SKM-1 treated with dmso at 0.1 percent for 144 hours (cell line): ENCODE results near the gene CDH6.

Experiments
- DNase-seq: peaks from one replicate; lab custom pipeline; 2025; ENCODE audit not compliant: unreplicated experiment; lab: John Stamatoyannopoulos, UW

CDH6 gene

GRCh38 chr5:31196309-31196708 is 2.8 kb downstream of the CDH6 start:
- no peak for DNase-seq

GRCh38 chr5:31197183-31197582 is 3.7 kb downstream of the CDH6 start:
- no peak for DNase-seq

DNA sequence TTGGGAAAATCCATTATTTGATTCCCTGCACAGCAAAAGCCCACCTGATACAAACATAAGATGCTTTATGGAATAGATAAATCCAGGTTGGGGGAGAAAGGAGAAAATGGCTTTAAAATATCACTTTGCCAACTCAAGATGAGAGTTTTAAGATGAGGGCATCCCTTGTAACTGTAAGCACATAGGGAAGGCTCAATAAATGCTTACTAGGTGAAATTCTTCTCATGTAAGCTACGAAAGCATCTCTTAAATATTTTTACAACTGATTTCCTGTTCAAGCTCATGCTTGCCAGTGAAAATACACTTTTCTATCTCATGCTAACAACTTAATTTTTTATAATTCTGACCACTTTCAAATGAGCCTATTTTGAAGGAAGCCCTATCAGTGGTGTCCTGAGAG is 11.5 kb downstream of the CDH6 start:
- no peak for DNase-seq

DNA sequence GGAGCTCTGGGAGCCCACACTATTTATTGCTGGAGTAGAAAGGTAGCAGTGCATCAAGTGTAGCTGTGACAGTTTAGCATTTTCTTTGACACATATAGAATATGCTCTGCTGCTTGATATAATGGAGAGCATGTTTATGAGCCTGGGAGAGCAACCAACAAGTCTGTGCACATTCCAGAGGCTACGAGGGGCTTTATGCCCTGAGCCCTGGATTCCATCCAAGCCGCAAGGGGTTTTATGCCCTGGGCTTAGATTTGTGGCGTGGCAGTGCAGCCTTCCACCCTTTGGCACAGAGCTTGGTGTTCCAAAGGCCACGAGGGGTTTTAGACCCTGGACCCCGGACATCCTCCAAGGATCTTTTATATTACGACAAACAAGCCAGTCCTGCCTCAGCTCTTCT is 14.6 kb downstream of the CDH6 start:
- no peak for DNase-seq

- no peak for DNase-seq
These were observed 15.8 kb downstream of the CDH6 start for GRCh38 chr5:31209334-31209733.

DNA sequence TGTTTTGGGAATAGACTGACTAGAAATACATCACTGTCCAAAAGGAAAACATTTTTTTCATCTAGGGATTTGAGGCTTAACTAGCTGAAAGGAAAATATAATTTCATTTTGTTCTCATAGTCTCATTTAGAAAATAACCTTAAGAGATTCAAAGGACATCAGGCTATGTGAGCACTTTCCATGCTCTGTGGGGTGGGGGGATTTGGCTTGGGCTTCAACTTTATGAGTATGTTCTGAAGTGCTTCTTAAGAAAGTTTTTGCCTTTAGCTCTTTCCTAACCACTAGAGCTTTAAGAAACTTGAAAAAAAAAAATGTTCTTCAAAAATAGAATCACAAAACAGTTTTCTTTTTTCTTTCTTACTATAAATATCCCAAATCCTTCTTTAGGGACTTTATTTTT is 17.6 kb downstream of the CDH6 start:
- no peak for DNase-seq

GRCh38 chr5:31213257-31213656 is 19.8 kb downstream of the CDH6 start:
- no peak for DNase-seq

DNA sequence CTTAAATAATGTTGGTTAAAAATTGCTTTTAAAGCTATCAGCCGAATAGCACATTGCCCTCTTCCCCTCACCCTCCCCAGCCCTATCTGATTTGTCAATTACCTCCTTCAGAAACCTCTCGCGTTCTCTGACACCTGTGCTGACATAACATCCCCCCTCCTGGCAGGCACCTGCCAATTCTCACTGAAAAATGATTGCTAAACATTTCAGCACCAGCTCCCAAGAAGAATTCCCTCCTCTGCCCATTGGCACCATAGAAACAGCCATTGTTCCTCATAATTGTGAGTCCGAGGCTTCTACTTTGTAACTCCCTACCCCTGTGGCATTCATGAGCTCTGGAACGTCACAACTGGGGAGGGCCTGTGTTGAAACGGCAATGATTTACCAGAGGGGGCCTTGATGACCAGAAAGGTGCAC is 20.2 kb downstream of the CDH6 start:
- no peak for DNase-seq

- DNase-seq: no peak
These were observed 20.7 kb downstream of the CDH6 start for GRCh38 chr5:31214229-31214628.

GRCh38 chr5:31215236-31215635 is 21.8 kb downstream of the CDH6 start:
- no peak for DNase-seq

- no peak for DNase-seq
These were observed 24.0 kb downstream of the CDH6 start for GRCh38 chr5:31217446-31217845.

- no peak for DNase-seq
These were observed 25.5 kb downstream of the CDH6 start for GRCh38 chr5:31218978-31219377.

- no peak for DNase-seq
These were observed 27.5 kb downstream of the CDH6 start for GRCh38 chr5:31221001-31221400.

GRCh38 chr5:31225118-31225517 is 31.6 kb downstream of the CDH6 start:
- no peak for DNase-seq

DNA sequence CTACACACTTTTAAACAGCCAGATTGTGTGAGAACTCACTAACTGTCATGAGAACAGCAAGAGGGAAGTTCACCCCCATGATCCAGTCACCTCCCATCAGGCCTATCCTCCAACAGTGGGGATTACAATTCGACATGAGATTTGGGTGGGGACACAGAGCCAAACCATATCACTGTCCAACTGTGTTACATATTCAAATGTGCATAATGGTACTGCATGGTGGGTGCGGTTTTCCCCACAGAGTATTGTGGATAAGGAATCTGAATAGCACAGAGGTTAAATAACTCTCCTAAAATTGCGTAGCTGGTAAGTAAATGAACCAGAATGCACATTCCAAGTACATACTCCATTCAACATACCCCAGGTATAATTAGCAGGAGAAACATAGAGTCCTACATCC is 32.1 kb downstream of the CDH6 start:
- DNase-seq: no peak

- DNase-seq: no peak
These were observed 33.2 kb downstream of the CDH6 start for GRCh38 chr5:31226651-31227050.

DNA sequence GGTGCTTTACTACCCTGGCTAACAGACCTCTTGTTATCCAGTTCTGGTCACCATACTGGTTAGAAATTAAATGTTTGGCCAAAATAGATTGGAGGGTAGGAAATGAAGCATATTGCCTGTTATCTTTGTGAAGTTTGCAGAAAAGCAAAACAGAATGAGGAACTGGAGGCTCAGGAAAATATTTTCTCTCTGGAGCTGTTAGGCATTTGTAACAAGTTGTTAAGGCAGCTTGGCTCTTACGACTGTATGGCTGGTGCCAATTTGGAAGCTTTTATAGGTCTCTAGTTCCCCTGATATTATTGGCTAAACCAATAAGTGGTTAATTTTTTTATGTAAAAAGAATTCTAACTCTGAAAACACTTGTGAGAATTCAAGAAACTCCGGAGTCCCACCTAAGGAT is 35.8 kb downstream of the CDH6 start:
- no peak for DNase-seq

DNA sequence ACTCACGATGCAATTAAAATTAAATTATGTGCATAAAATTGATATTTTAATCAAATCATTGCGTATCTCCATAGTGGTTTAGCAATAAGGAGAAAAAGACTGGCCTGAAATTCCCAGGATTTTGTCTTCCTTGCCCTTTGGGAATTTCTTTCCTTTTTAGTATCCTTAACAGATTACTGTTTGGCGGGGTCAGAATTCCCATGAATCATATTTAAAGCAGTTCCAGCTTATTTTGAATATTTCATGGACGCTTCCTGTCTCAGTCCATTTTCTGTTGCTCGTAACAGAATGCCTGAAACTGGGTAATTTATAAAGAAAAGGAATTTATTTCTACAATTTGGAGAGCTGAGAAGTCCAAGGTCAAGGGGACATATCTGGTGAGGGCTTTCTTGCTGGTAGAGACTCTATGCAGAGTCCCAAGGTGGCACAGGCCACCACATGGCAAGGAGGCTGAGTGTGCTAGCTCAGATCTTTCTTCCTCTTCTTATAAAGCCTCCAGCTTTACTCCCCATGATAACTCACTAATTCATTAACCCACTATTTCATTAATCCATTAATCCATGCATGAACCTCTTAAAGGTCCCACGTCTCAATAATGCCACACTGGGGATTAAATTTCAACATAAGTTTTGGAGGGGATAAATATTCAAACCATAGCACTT is 37.8 kb downstream of the CDH6 start:
- no peak for DNase-seq

DNA sequence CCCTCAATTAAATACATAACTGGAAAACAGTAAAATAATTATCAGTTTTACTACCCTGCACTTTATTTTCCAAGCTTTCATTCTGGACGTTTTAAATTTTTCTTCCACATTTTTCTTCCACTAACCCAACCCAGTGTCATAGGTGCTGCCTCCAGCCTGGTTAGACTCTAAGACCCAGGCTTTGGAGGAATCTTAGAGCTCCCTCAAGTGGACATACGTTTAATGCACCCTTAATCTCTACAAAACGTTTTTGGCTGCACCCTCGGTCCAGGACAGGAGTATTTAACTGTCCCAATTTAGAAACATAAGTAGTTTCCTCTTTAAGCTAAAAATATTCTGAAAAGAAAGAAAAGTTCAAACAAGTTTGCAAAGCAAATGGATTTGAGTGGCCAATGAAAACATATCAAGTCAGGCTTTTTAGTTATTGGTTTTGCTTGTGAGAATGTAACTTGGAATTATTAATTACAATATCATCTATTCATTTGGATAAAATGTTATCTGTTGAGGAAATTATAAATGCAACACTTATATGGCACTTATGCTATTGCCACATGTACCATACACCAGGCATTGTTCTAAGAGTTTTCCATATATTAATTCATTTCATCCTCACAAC is 38.9 kb downstream of the CDH6 start:
- peak; percentile 58 for DNase-seq

GRCh38 chr5:31235381-31235780 is 41.9 kb downstream of the CDH6 start:
- no peak for DNase-seq

GRCh38 chr5:31236339-31236738 is 42.9 kb downstream of the CDH6 start:
- no peak for DNase-seq

- DNase-seq: no peak
These were observed 43.7 kb downstream of the CDH6 start for GRCh38 chr5:31237174-31237573.

DNA sequence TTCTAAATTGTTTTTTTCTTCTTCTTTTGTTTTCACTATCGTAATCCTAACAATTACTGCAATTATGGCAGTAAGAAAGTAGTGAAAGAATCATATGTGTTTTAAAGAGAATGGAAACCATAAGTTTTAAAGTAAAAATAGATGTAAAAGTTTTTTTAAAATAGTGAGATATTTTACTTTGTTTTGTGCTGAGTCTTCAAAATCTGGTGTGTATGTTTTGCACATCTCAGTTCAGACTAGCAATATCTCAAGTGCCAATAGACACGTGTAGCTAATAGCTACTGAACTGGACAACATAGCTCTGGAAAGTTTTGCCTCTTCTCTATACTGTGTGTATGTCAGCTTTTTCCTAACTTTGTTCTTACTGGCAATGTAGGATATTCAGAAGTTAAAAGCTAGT is 45.0 kb downstream of the CDH6 start:
- DNase-seq: no peak
